ENCODE measurements around the gene REG3A.

The REG3A gene

GRCh38 chr2:79116997-79117928 lies 42.3 kb downstream of the REG3A start:
- DNase-seq, result no peak

- DNase-seq, result no peak
These were observed 44.6 kb downstream of the REG3A start for GRCh38 chr2:79114797-79115494.

GRCh38 chr2:79112269-79112668 lies 47.3 kb downstream of the REG3A start:
- no peak for DNase-seq
